Keratinocyte (primary cell): ENCODE results near the gene KAZALD1.

ENCODE experiments used
- EZH2 ChIP-seq: IDR thresholded peaks from one replicate; pipeline ENCODE4 v1.6.1; 2012; ENCODE audit warnings: inconsistent platforms, mild to moderate bottlenecking, low read length, moderate library complexity
- TF ChIP-seq, protein P1 (sequence below), 3 experiments: IDR thresholded peaks in 1 of 3; conservative IDR thresholded peaks in 1 of 3; optimal IDR thresholded peaks in 1 of 3; 2 replicates in 2 of 3; 3 replicates in 1 of 3; pipeline versions ENCODE3 to v1.5.1; 2011; ENCODE audit warnings: low read length in 3 of 3, mild to moderate bottlenecking in 3 of 3, moderate library complexity in 2 of 3, control low read depth in 1 of 3, inconsistent platforms in 1 of 3; ENCODE audit not compliant: insufficient read depth in 2 of 3; ENCODE audit errors: extremely low read depth in 1 of 3

DNA sequence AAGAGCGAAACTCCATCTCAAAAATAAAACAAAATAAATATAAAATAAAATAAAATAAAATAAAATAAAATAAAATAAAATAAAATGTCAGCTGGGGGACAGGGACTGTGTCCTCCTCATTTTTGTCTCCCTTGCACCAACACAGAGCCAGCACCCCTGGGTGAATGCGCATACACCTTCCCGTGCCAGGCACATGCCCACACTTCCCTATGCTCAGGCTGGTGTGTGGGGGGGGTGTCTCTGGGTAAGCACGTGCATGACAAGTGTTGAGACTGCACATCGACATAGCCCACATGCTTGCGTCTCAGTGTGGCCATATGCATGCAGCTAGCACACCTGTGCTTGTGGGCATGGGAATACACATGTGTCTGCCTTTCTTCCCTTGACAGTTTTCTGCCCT lies 44.6 kb downstream of the KAZALD1 start:
- TF ChIP-seq, protein P1, sequence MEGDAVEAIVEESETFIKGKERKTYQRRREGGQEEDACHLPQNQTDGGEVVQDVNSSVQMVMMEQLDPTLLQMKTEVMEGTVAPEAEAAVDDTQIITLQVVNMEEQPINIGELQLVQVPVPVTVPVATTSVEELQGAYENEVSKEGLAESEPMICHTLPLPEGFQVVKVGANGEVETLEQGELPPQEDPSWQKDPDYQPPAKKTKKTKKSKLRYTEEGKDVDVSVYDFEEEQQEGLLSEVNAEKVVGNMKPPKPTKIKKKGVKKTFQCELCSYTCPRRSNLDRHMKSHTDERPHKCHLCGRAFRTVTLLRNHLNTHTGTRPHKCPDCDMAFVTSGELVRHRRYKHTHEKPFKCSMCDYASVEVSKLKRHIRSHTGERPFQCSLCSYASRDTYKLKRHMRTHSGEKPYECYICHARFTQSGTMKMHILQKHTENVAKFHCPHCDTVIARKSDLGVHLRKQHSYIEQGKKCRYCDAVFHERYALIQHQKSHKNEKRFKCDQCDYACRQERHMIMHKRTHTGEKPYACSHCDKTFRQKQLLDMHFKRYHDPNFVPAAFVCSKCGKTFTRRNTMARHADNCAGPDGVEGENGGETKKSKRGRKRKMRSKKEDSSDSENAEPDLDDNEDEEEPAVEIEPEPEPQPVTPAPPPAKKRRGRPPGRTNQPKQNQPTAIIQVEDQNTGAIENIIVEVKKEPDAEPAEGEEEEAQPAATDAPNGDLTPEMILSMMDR (optimal IDR thresholded peaks at IDR 0.05 in 1 of 3, IDR thresholded peaks at IDR 0.05 in 1 of 3, conservative IDR thresholded peaks at IDR 0.05 in 1 of 3; ENCODE audit: extremely low read depth in 1 of 3, insufficient read depth in 2 of 3, low read length in 3 of 3), result no peak
- TF ChIP-seq EZH2, result no peak
